ENCODE results near the gene GPRIN3. TPM values are rescaled to one million over a fixed set of nuclear protein-coding genes. Genes with fewer than 3 reads are reported as not detected.

Gene GPRIN3
- total RNA-seq, 1 donor from 2014 or later: 10.7 TPM

Other genes starting within 250 kb of the GPRIN3 start
- gene TIGD2, start 196.3 kb downstream of the GPRIN3 start, total RNA-seq: 2.6 and 3.0 TPM in 2 replicates

All from activated T-helper 2 cell treated with anti-CD3 and anti-CD28 coated beads, Interferon-gamma antibody, Interleukin-2, Interleukin-4, amounts not matched to agents 10 μg/mL and 5 μg/mL and 100 μg/mL, durations not matched to agents 14 hours and 24 hours and 36 hours (primary cell).